IPS-NIHi11 (cell line): ENCODE results near the gene CDKL2.
"Not testable (repeated sequence)": the region's sequence is repeated elsewhere in the genome, so short reads cannot be mapped to it uniquely, and the experiment has no call there.

ENCODE experiments used
- DNase-seq: peaks from one replicate; pipeline ENCODE4 v3.0.0; 2012; ENCODE audit warnings: mixed read lengths, low spot score

The CDKL2 gene

DNA sequence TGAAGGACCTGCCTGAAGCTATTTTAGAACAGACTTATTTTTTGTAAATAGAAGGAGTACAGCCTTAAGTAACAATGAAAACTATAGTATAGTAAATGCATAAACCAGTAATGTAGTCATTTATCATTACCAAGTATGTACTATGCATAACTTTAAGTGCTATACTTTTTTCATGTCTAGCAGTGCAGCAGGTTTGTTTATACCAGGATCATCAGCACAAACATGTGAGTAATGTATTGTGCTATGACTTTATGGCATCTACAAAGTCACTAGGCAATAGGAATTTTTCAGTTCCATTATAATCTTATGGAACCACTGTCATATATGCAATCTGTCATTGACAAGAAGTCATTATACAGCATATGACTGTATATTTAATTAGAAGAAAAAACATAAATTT lies 77.9 kb downstream of the CDKL2 start:
- DNase-seq, result no peak

DNA sequence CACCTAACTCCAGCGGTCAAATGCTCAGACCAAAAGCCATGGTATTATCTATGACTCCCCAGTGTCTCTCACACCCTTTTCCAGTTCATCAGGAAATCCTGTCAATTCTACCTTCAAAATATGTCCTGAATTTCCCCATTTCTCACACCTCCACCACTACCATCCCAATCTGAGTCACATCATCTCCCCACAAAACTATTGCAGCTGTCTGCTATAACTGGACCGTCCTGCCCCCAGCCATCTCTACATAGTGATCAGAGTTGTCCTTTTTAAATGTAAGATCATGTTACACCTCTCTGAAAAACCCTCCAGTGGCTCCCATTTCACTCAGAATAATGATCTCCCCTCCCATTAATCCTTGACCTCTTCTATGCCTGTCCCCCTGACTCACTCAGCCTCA lies 81.3 kb downstream of the CDKL2 start:
- no peak for DNase-seq

DNA sequence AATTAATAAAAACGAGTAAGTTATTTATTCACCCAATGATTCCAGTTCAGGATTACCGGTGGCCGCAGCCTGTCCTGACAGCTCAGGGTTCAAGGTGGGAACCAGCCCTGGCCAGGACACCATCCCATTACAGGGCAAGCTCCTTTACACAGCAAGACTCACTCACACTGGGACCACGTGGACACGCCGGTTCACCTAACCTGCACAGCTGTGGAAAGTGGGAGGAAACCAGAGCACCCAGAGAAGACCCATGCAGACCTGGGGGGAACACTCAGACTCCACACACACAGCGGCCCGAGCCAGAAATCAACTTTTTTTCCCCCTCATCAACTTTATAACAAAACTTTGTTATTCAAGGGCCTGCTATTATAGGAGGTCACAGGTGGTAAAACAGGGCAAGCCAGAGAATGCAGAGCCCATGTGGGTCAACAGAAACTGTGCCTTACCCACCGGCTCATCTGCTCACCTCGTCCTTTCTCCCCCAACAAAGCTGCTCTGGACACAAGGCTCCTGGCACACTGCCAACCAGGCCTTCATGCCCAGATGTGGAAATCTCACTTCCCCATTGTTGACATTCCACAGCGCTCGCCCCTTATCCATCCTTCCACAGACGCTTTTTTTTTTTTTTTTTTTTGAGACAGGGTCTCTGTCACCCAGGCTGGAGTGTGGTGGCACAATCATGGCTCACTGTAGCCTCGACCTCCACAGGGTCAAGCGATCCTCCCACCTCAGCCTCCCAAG lies 82.5 kb downstream of the CDKL2 start:
- DNase-seq, result no peak

- no peak for DNase-seq
These were observed 84.8 kb downstream of the CDKL2 start for GRCh38 chr4:75545526-75545925.

DNA sequence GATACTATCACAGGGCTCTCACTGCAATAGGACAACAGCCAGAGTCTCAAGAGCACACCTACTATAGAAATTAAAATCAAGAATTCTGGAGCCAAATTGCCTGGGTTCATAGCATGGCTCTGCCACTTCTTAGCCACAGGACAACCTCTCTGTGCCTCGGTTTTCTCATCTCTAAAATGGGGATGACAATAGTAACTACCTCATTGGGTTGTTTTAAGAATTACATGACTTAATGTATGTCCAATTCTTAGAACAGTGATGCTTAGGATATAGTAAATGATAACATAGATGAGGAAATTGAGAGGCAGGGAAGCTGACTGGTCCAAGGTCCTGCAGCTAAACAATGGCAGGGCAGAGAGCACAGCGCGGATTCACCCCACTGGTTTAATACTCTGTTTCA lies 85.5 kb downstream of the CDKL2 start:
- DNase-seq, result no peak

GRCh38 chr4:75544220-75544619 lies 86.1 kb downstream of the CDKL2 start:
- DNase-seq, result not testable (repeated sequence)

DNA sequence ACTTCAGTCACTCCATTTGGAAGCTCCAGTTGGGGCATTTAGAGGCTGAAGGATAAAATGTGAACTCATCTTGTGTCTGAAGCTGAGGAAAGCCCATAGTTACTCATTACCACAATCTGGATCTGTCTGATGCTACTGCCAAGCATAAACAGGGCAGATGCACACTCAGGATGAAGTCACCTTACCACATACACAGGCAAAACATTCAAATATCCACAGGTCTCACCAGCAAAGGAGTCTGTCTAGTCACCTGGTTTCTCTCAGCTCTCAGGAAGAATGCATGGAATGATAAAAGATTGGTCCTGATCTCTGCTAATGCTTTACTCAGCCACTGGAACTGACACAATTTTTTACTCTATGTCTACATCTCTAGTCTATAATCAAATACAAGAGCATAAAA lies 87.5 kb downstream of the CDKL2 start:
- DNase-seq, result no peak

GRCh38 chr4:75537308-75537707 lies 93.0 kb downstream of the CDKL2 start:
- not testable (repeated sequence) for DNase-seq

- DNase-seq, result not testable (repeated sequence)
These were observed 96.4 kb downstream of the CDKL2 start for GRCh38 chr4:75533926-75534325.

GRCh38 chr4:75533339-75533887 lies 96.9 kb downstream of the CDKL2 start:
- not testable (repeated sequence) for DNase-seq

DNA sequence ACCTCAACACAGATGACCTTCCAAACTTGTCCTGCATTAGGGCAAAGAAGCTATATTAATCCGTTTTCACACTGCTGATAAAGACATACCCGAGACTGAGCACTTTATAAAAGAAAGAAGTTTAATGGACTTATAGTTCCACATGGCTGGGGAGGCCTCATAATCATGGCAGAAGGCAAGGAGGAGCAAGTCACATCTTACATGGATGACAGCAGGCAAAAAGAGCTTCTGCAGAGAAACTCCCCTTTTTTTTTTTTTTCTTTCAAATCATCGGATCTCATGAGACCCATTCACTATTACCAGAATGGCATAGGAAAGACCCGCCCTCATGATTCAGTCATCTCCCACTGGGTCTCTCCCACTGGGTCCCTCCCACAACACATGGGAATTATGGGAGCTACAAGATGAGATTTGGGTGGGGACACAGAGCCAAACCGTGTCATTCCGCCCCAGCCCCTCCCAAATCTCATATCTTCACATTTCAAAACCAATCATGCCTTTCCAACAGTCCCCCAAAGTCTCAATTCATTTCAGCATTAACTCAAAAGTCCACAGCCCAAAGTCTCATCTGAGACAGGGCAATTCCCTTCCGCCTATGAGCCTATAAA lies 98.7 kb downstream of the CDKL2 start:
- DNase-seq, result not testable (repeated sequence)

GRCh38 chr4:75530556-75531322 lies 99.6 kb downstream of the CDKL2 start:
- DNase-seq, result no peak
